Keratinocyte (primary cell): ENCODE results near the gene DPYSL5.

Source experiments
- CTCF ChIP-seq, 3 experiments: IDR thresholded peaks in 1 of 3; conservative IDR thresholded peaks in 1 of 3; optimal IDR thresholded peaks in 1 of 3; 2 replicates in 2 of 3; 3 replicates in 1 of 3; pipeline versions ENCODE3 to v1.5.1; 2011; ENCODE audit warnings: low read length in 3 of 3, mild to moderate bottlenecking in 3 of 3, moderate library complexity in 2 of 3, control low read depth in 1 of 3, inconsistent platforms in 1 of 3; ENCODE audit not compliant: insufficient read depth in 2 of 3; ENCODE audit errors: extremely low read depth in 1 of 3
- EZH2 ChIP-seq: IDR thresholded peaks from one replicate; pipeline ENCODE4 v1.6.1; 2012; ENCODE audit warnings: inconsistent platforms, mild to moderate bottlenecking, low read length, moderate library complexity

GRCh38 chr2:26979741-26980140, 131.8 kb downstream of the DPYSL5 start:
- no peak for TF ChIP-seq CTCF (optimal IDR thresholded peaks at IDR 0.05 in 1 of 3, IDR thresholded peaks at IDR 0.05 in 1 of 3, conservative IDR thresholded peaks at IDR 0.05 in 1 of 3; ENCODE audit: extremely low read depth in 1 of 3, insufficient read depth in 2 of 3, low read length in 3 of 3)
- no peak for TF ChIP-seq EZH2
